ENCODE measurements around the gene BTF3L4. TPM values are rescaled to one million over a fixed set of nuclear protein-coding genes. Genes with fewer than 3 reads are reported as not detected.

The BTF3L4 gene
- polyA plus RNA-seq, 4 donors = 76.5 to 90.9 (median 86.9) TPM

GRCh38 chr1:52122384-52122783 lies 66.3 kb downstream of the BTF3L4 start:
- DNase-seq (ENCODE audit: low read depth in 4 of 4, low spot score in 3 of 4) = no peak

GRCh38 chr1:52123622-52124021 lies 67.5 kb downstream of the BTF3L4 start:
- no peak for DNase-seq (ENCODE audit: low read depth in 4 of 4, low spot score in 3 of 4)

GRCh38 chr1:52125736-52126359 lies 69.8 kb downstream of the BTF3L4 start:
- DNase-seq (ENCODE audit: low read depth in 4 of 4, low spot score in 3 of 4) = no peak

GRCh38 chr1:52127181-52128180 lies 71.4 kb downstream of the BTF3L4 start:
- DNase-seq (ENCODE audit: low read depth in 4 of 4, low spot score in 3 of 4) = peak in 2 of 4 donors; percentile 14 to 22

GRCh38 chr1:52139817-52140540 lies 83.9 kb downstream of the BTF3L4 start:
- DNase-seq (ENCODE audit: low read depth in 4 of 4, low spot score in 3 of 4) = no peak

Other genes with a start within 250 kb of the BTF3L4 start
- 100 to 1,000 TPM; 115 to 148 (median 129) TPM for gene NRDC, start 177.6 kb upstream of the BTF3L4 start, polyA plus RNA-seq (ENCODE audit: insufficient read length in 4 of 4)
- gene RAB3B, start 65.6 kb upstream of the BTF3L4 start, polyA plus RNA-seq (ENCODE audit: insufficient read length in 4 of 4) = 1 to 10 TPM; 4.4 to 5.7 (median 4.8) TPM
- gene KTI12, start 22.5 kb upstream of the BTF3L4 start, polyA plus RNA-seq (ENCODE audit: insufficient read length in 4 of 4) = 1 to 10 TPM; 5.9 to 6.8 (median 6.6) TPM
- gene TXNDC12, start 1.1 kb upstream of the BTF3L4 start, polyA plus RNA-seq (ENCODE audit: insufficient read length in 4 of 4) = 10 to 100 TPM; 63.1 to 83.4 (median 69.9) TPM
- 10 to 100 TPM; 31.1 to 39.3 (median 38.3) TPM for gene ZFYVE9, start 85.8 kb downstream of the BTF3L4 start, polyA plus RNA-seq (ENCODE audit: insufficient read length in 4 of 4)